Activated CD4-positive, alpha-beta T cell treated with anti-CD3 and anti-CD28 coated beads, Interleukin-2, amount 10 ng/mL, durations not matched to agents 24 days and 14 days (primary cell): Measurements from ENCODE around the gene ARHGEF16. TPM values are rescaled to one million over a fixed set of nuclear protein-coding genes. Genes with fewer than 3 reads are reported as not detected.

Experiments used
- DNase-seq: peaks from one replicate; pipeline ENCODE4 v3.0.0; 2022
- H3K27ac Mint-ChIP-seq: one replicate; pipeline ENCODE4 v1.8.0; 2022; ENCODE audit warnings: mild to moderate bottlenecking, mixed read lengths
- H3K27me3 Mint-ChIP-seq: one replicate; pipeline ENCODE4 v1.8.0; 2022; ENCODE audit warnings: mixed read lengths
- H3K36me3 Mint-ChIP-seq: one replicate; pipeline ENCODE4 v1.8.0; 2022; ENCODE audit warnings: low read depth, mild to moderate bottlenecking, mixed read lengths
- H3K4me1 Mint-ChIP-seq: one replicate; pipeline ENCODE4 v1.8.0; 2021; ENCODE audit warnings: mixed read lengths
- H3K4me3 Mint-ChIP-seq: one replicate; pipeline ENCODE4 v1.8.0; 2022; ENCODE audit warnings: mild to moderate bottlenecking, moderate library complexity, mixed read lengths
- H3K9me3 Mint-ChIP-seq: one replicate; pipeline ENCODE4 v1.8.0; 2021; ENCODE audit warnings: mixed read lengths
- intact Hi-C: fragments of 100-400 bp; cut with micrococcal nuclease; formaldehyde crosslinking; loops from one replicate; pipeline ENCODE4 v1.15.1; 2023
- total RNA-seq: library from RNA; stranded (reverse); gene quantifications from 2 replicates; pipeline ENCODE4 v1.2.3, GENCODE V29; 2022

The ARHGEF16 gene
- total RNA-seq, 1 donor from 2014 or later = not detected

DNA sequence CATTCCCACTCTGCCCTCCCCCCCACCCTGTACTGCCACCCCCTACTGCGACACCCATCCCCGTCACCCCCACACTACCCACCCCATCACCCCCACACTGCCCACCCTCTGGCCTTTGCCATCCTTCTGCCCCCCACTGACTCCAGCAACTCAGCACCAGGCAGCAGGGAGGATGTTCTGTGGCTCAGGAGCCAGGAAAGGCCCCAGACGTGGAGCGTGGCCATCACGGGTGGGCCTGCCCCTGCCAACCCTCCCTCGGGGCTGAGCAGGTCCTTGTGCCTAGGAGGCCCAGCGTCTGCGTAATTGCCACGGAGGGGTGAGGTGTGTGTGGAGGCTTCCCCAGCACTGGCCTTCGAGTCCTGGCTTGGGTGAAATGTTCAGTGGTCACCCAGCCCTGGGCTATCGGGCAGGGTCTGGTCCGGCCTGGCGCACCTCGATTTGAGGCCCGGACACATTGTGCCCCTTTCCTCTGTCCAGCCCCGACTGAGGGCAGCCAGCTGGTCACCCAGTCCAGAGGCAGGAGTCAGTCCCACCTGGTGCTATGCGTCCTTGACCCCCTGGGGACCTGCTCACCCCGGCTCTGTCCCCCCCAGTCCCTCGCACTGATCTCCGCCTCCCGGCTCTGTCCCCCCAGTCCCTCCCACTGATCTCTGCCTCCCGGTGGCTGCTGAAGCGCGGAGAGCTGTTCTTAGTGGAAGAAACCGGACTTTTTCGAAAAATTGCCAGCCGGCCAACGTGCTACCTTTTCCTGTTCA lies 23.0 kb downstream of the ARHGEF16 start:
- Mint-ChIP-seq H3K36me3 (no peaks in the 10 kb centered on the region), H3K4me1 (no peaks in the 10 kb centered on the region), H3K4me3 (no peak overlapping the region), H3K9me3 (no peaks in the 10 kb centered on the region), H3K27ac (no peak overlapping the region), H3K27me3 (no peaks in the 10 kb centered on the region)
- DNase-seq = no peak
- intact Hi-C loops = no loop called here

DNA sequence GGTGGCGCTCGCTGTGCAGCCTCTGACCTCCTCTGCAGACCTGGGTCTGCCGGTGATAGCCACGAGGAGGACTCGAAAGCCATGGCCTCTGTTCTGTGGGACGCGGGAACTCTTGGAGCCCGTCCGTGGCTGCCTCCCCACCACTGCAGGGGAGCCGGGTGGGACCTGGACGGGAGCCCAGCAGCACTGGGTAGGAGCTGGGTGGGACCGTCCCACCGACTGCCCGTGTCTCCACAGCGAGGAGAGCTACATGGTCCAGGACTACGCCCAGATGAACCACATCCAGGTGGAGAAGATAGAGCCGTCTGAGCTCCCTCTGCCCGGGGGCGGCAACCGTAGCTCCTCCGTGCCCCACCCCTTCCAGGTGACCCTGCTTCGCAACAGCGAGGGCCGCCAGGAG lies 23.7 kb downstream of the ARHGEF16 start:
- no peak overlapping the region for H3K4me3 Mint-ChIP-seq
- H3K27me3 Mint-ChIP-seq = no peaks in the 10 kb centered on the region
- H3K36me3 Mint-ChIP-seq = no peaks in the 10 kb centered on the region
- H3K27ac Mint-ChIP-seq = no peak overlapping the region
- H3K9me3 Mint-ChIP-seq = no peaks in the 10 kb centered on the region
- no peak for DNase-seq
- H3K4me1 Mint-ChIP-seq = no peaks in the 10 kb centered on the region
- intact Hi-C loops = no loop called here

DNA sequence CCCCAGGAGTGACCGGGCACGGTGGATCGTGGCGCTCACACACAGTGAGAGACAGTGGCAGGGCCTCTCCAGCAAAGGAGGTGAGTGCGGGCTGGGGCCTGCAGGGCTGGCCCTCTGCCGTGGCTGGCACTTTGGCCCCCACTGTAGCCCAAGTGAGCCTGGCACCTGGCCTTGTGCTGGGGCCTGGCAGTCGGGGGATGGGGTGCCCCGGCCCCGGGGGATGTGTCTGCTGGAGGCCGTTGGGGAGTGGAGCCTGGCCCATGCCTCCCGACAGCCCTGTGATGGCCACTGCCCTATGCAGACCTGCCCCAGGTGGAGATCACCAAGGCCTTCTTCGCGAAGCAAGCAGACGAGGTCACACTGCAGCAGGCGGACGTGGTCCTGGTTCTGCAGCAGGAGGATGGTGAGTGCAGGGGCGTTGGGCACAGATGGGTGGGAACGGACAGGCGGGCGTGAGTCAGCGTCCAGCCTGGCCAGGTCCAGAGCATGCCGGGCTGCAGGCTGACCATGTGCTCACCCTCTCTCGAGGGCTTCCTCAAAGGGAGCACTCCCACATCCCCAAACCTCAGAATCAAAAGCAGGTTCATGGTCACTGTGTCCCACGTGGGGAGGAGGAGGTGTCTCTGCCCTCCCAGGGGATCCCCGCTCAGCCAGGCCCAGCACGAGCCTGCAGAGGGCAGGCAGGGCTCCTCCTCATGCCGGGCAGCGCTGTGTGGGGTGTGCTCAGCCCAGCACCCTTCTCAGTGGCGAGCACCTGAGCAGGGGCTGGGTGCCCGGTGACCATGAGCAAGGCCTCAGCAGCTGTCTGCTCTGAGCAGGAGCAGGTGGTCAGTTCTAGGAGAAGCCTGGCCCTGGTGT lies 25.3 kb downstream of the ARHGEF16 start:
- H3K4me3 Mint-ChIP-seq = no peak overlapping the region
- intact Hi-C loops = no loop called here
- DNase-seq = no peak
- H3K4me1 Mint-ChIP-seq = no peaks in the 10 kb centered on the region
- H3K9me3 Mint-ChIP-seq = no peaks in the 10 kb centered on the region
- H3K27me3 Mint-ChIP-seq = no peaks in the 10 kb centered on the region
- no peaks in the 10 kb centered on the region for H3K36me3 Mint-ChIP-seq
- H3K27ac Mint-ChIP-seq = no peak overlapping the region

DNA sequence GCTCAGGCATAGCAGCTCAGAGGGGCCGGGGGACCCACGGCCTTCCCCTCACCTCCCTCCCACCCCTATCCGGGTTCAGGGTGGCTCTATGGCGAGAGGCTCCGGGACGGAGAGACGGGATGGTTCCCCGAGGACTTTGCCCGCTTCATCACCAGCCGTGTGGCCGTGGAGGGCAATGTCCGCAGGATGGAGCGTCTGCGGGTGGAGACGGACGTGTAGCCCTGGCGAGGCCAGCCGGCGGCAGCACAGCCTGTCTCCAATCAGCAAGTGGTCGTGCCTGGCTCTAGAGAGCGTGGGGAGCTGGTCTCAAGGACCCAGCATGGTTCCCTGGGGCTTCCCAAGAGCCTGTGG lies 25.9 kb downstream of the ARHGEF16 start:
- Mint-ChIP-seq H3K27ac (no peak overlapping the region), H3K4me1 (no peaks in the 10 kb centered on the region), H3K27me3 (no peaks in the 10 kb centered on the region), H3K9me3 (no peaks in the 10 kb centered on the region), H3K36me3 (no peaks in the 10 kb centered on the region), H3K4me3 (no peak overlapping the region)
- DNase-seq = no peak
- intact Hi-C loops = no loop called here

DNA sequence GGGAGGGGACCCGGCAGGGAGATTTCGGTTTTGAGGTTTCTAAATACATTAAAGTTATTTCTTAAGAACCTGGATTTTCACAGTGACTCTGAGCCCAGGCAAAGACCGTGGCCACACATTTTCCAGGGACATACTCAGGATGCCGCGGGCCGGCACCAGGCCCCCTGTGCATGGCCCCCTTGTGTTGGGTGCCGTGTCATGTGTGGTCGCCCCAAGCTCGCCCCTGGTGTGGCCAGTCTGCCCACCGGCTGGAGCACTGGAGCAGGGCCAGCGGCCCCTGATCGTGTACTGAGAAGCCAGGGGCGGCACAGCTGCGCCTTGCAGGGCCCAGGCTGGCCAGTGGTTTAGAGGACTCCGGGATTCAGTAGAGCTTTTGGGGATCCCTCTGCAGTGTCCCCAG lies 26.6 kb downstream of the ARHGEF16 start:
- H3K27me3 Mint-ChIP-seq = no peaks in the 10 kb centered on the region
- no peaks in the 10 kb centered on the region for H3K9me3 Mint-ChIP-seq
- H3K27ac Mint-ChIP-seq = no peak overlapping the region
- no peaks in the 10 kb centered on the region for H3K4me1 Mint-ChIP-seq
- H3K36me3 Mint-ChIP-seq = no peaks in the 10 kb centered on the region
- intact Hi-C loops = no loop called here
- no peak overlapping the region for H3K4me3 Mint-ChIP-seq
- no peak for DNase-seq

DNA sequence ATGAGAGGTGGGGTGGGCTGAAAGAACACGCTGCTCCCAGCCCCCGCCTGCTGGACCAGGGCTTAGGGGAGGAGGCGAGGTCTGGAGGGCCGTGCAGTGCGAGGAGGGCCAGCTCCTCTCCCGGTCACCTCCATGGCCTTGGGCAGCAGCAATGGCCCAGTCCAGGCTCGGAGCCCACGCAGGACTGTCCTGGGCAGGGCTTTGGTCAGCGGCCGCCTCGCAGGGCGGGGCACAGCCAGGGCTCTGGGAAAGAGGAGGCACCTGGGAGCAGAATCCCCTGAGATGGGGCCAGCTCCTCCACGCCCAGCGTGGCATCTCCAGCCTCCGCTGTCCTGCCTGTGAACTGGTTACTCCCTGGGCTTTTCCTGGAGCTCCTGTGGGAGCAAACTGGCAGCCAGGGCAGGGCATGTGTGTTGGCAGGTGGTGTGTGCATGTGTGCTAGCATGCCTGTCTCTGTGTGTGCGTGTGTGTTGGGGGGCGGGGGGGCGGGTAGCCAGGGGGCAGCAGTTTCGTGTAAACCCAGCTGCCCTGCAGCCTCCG lies 27.4 kb downstream of the ARHGEF16 start:
- Mint-ChIP-seq H3K9me3 (no peaks in the 10 kb centered on the region), H3K27ac (no peak overlapping the region), H3K4me3 (no peak overlapping the region), H3K27me3 (no peaks in the 10 kb centered on the region), H3K36me3 (no peaks in the 10 kb centered on the region), H3K4me1 (no peaks in the 10 kb centered on the region)
- intact Hi-C loops = no loop called here
- no peak for DNase-seq

DNA sequence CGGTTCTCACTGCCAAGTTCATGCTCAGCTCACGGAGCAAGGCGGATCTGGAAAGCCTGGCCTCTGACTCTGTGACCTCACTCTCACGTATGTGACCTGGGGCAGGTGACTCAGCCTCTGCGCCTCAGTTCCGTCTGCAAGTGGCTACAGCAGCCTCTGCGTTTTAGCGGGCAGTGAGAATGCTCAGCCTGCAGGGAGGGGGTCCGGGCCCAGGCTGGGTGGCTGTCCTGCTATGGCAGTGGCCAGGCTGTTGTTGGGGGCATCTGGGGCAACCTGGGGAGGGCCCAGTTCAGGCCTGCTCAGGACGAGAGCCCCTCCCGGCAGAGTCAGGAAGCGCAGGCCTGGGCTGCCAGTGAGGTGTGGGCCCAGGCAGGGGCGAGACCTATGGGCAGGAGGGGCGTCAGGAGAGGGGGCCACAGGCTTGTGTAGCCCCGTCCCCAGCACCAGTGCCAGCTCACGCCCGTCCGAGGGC lies 27.9 kb downstream of the ARHGEF16 start:
- no peaks in the 10 kb centered on the region for H3K4me1 Mint-ChIP-seq
- no peak overlapping the region for H3K27ac Mint-ChIP-seq
- intact Hi-C loops = no loop called here
- H3K27me3 Mint-ChIP-seq = no peaks in the 10 kb centered on the region
- H3K4me3 Mint-ChIP-seq = no peak overlapping the region
- no peaks in the 10 kb centered on the region for H3K9me3 Mint-ChIP-seq
- no peak for DNase-seq
- no peaks in the 10 kb centered on the region for H3K36me3 Mint-ChIP-seq

DNA sequence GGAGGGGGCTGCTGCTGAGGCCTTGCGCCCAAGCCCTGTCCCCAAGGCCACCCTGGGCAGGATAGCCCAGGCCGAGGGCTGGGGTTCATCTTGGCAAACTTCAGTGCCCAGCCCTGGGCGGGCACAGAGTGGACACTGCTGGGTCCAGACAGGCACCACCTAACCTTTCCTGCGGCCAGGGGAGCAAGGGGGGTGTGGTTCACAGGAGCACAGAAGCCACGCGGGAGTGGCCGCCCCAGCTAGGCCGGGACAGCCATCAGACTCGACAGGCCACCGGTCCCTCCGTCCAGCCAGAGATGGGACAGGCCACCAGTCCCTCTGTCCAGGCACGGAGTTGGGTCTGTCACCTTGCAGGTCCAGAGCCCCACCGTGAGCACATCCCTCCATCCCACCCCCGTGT lies 28.9 kb downstream of the ARHGEF16 start:
- no peak overlapping the region for H3K27ac Mint-ChIP-seq
- H3K9me3 Mint-ChIP-seq = no peaks in the 10 kb centered on the region
- no peaks in the 10 kb centered on the region for H3K4me1 Mint-ChIP-seq
- no peak overlapping the region for H3K4me3 Mint-ChIP-seq
- H3K27me3 Mint-ChIP-seq = no peaks in the 10 kb centered on the region
- H3K36me3 Mint-ChIP-seq = no peaks in the 10 kb centered on the region
- DNase-seq = no peak
- intact Hi-C loops = no loop called here

DNA sequence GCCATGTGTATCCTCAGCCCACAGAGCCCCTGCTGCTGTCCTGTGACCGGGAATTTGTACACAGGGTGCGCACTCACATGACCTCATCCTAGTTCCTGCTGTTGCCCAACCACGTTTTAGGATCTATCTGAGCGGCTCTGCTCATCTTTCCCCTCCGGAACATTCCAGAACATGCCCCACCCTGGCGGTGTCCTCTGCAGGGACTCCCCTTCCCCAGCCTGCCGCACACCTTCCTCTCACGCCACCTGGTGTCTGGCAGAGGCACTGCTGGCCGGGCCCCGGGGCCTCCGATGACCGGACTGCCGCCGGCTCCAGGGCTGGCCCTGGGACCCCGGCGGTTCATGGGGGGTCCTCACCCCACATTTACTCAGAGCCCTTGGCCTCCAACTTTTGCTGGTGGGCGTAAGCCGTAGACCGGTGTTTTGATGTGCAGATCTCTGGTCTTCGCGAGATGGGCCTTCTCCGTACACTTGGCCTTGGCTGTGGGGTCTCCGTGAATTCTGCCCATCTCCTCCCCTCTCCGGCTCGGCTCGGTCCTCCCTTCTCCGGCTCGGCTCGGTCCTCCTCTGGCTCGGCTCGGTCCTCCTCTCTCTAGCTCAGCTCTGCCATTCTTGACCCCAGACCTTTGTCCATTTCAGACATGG lies 29.5 kb downstream of the ARHGEF16 start:
- intact Hi-C loops = loop anchor here (1.0 kb wide), 1 partner anchor 31 kb away; no protein-coding TSS in a partner anchor
- Mint-ChIP-seq H3K4me3 (no peak overlapping the region), H3K36me3 (no peaks in the 10 kb centered on the region), H3K4me1 (no peaks in the 10 kb centered on the region), H3K9me3 (no peaks in the 10 kb centered on the region), H3K27ac (no peak overlapping the region), H3K27me3 (no peaks in the 10 kb centered on the region)
- peak; percentile 86 for DNase-seq

DNA sequence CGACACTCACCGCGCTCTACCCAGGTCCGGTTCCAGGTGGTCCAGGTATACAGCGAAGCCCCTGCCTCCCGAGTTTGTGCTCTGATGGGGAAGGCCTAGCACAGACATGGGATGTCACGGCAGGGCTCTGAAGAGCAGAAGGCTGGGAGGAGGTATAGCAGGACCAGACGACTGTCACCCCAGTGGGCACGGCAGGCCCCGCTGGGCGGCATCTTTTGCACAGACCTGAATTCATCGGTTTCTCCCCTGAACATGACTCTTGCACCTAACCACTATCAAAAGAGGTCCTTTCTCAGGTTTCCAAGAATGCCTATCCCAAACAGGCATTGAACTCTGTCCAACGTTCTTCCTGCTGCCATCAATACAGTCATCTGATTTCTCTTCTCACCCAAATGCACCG lies 30.6 kb downstream of the ARHGEF16 start:
- intact Hi-C loops = no loop called here
- Mint-ChIP-seq H3K27ac (no peak overlapping the region), H3K27me3 (no peaks in the 10 kb centered on the region), H3K4me3 (no peak overlapping the region), H3K9me3 (no peaks in the 10 kb centered on the region), H3K36me3 (no peaks in the 10 kb centered on the region), H3K4me1 (no peaks in the 10 kb centered on the region)
- DNase-seq = no peak

DNA sequence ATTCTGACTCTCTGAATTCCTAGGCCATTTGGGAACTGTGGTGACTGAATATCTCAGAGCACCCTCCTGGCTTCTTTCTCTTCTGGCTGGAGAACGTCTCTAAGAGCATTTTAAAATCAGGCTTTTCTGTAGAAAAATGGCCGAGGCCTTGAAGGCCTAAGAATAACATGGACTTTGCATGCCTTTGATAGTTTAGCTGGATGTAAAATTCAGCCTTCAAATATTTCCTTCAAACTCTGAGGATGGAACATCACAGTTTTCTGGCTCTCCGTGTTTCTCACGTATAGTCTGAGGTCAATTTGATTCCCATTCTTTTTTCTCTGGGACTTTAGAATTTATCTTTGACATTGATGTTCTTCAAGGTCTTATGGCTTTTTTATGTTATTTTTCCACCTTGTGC lies 34.0 kb downstream of the ARHGEF16 start:
- Mint-ChIP-seq H3K27me3 (no peaks in the 10 kb centered on the region), H3K36me3 (no peaks in the 10 kb centered on the region), H3K27ac (no peak overlapping the region), H3K4me1 (peaks cover 2% of the 10 kb centered on the region), H3K9me3 (no peaks in the 10 kb centered on the region), H3K4me3 (no peak overlapping the region)
- intact Hi-C loops = no loop called here
- DNase-seq = no peak

DNA sequence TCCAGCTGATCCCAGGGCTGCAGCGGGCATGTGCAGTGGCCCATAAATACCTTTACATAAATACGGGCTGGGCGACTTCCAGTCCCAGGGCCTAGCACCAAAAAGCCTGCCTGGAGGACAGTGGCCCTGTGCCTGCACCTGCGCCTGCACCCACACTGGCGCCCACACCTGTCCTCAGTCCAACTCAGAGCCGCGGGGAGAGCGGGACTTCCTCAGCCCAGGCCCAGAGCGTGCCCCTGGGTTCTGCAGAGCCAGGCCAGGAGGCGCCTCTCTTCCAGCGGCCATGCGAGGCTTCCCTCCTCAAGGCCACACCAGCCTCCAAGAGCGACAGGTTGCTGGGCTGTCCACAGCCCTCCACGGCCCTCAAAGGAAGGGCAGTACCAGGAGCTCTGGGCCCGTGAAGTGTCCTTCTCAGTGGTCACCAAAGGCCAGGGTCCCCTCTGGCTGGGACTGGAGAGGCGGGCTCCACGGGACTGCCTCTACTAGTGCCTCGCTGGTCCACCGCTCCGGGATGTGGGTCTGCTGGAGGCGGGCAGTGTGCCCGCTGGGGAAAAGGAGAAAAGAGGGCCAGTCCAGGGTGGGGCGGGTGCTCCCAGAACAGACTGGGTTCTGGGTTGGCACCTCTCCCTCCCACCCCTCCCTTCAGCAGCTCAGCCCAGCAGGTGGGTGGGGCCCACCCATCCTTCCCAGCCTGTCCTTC lies 35.7 kb downstream of the ARHGEF16 start:
- Mint-ChIP-seq H3K36me3 (no peaks in the 10 kb centered on the region), H3K27me3 (no peaks in the 10 kb centered on the region), H3K9me3 (no peaks in the 10 kb centered on the region), H3K4me3 (no peak overlapping the region), H3K4me1 (peaks cover 2% of the 10 kb centered on the region), H3K27ac (no peak overlapping the region)
- intact Hi-C loops = loop anchor here (2.0 kb wide), 1 partner anchor 235 kb away; no protein-coding TSS in a partner anchor
- no peak for DNase-seq
